OCI-LY3 (cell line): ENCODE data around the gene PIGM.

Source experiments
- CTCF ChIP-seq: fragments of 200-600, 300-600 bp; sonication (generic); IDR thresholded peaks from 2 replicates; pipeline ENCODE4 v1.5.1; 2014; ENCODE audit warnings: antibody characterized with exemption, low read length, low read depth
- EZH2phosphoT487 ChIP-seq: fragments of 200-600 bp; shearing (Covaris generic); IDR thresholded peaks from 2 replicates; pipeline ENCODE4 v1.6.1; 2018; ENCODE audit warnings: antibody characterized with exemption, mixed run types, low read depth

GRCh38 chr1:160080381-160081100 is 48.8 kb upstream of the PIGM start:
- TF ChIP-seq CTCF (no peak), EZH2phosphoT487 (no peak)
